HepG2 (cell line): ENCODE measurements around the gene IZUMO2.

ENCODE experiments used
- CBX5 ChIP-seq: sonication (generic); formaldehyde crosslinking; IDR thresholded peaks from 2 replicates; pipeline ENCODE4 v1.4.0; 2020; ENCODE audit warnings: missing genetic modification reagents, borderline replicate concordance
- CEBPZ ChIP-seq: IDR thresholded peaks from 2 replicates; pipeline ENCODE4 v1.6.1; 2012; ENCODE audit warnings: low read length, improper control_type of control experiment
- CREB1 ChIP-seq, 2 experiments: fragments of 450-650 bp in 1 of 2; IDR thresholded peaks; 2 replicates each; pipeline ENCODE4 v1.6.1; 2016 to 2017; ENCODE audit warnings: control low read depth in 1 of 2, mild to moderate bottlenecking in 1 of 2, missing compliant biosample characterization in 1 of 2, missing genetic modification characterization in 1 of 2
- EZH2 ChIP-seq: conservative IDR thresholded peaks from 2 replicates; pipeline ENCODE4 v1.6.1; 2012; ENCODE audit warnings: mild to moderate bottlenecking, low read depth, low read length, moderate library complexity
- KAT2B ChIP-seq: fragments of 150-350 bp; IDR thresholded peaks from 2 replicates; pipeline ENCODE4 v1.6.1; 2014; ENCODE audit warnings: low read depth, low read length, borderline replicate concordance
- POLR2A ChIP-seq, 2 experiments: IDR thresholded peaks; 2 replicates each; pipeline ENCODE4 v1.6.1; 2011; ENCODE audit warnings: low read depth in 2 of 2, low read length in 2 of 2, mild to moderate bottlenecking in 1 of 2, moderate library complexity in 1 of 2; ENCODE audit not compliant: insufficient read depth in 1 of 2
- SP2 ChIP-seq: sonication (generic); formaldehyde crosslinking; IDR thresholded peaks from 2 replicates; pipeline ENCODE4 v1.5.1; 2020; ENCODE audit warnings: mild to moderate bottlenecking, missing genetic modification reagents
- STAG1 ChIP-seq: sonication (generic); formaldehyde crosslinking; IDR thresholded peaks from 2 replicates; pipeline ENCODE4 v1.4.0; 2020; ENCODE audit warnings: missing genetic modification reagents
- ZMAT5 ChIP-seq: sonication (generic); formaldehyde crosslinking; IDR thresholded peaks from 2 replicates; pipeline ENCODE4 v1.5.0; 2020; ENCODE audit warnings: mild to moderate bottlenecking, low read depth, missing genetic modification reagents, borderline replicate concordance
- ZNF605 ChIP-seq: sonication (generic); formaldehyde crosslinking; IDR thresholded peaks from 2 replicates; pipeline ENCODE4 v1.8.0; 2022; ENCODE audit warnings: mild to moderate bottlenecking, missing genetic modification reagents
- TF ChIP-seq, protein P1 (sequence below): sonication (generic); formaldehyde crosslinking; IDR thresholded peaks from 2 replicates; pipeline ENCODE4 v1.4.0; 2020; ENCODE audit warnings: missing genetic modification reagents
- TF ChIP-seq, protein P2 (sequence below): sonication (generic); formaldehyde crosslinking; IDR thresholded peaks from 2 replicates; pipeline ENCODE4 v1.4.0; 2020; ENCODE audit warnings: missing genetic modification reagents
- TF ChIP-seq, protein P3 (sequence below): sonication (generic); formaldehyde crosslinking; IDR thresholded peaks from 2 replicates; pipeline ENCODE4 v1.5.0; 2020; ENCODE audit warnings: mild to moderate bottlenecking, missing genetic modification reagents, moderate library complexity
- TF ChIP-seq, protein P4 (sequence below): sonication (generic); formaldehyde crosslinking; IDR thresholded peaks from 2 replicates; pipeline ENCODE4 v1.8.1; 2023; ENCODE audit warnings: missing genetic modification reagents, inconsistent platforms, borderline replicate concordance

GRCh38 chr19:50154529-50154928, 8.6 kb downstream of the IZUMO2 start:
- TF ChIP-seq CEBPZ, result no peak
- TF ChIP-seq, protein P1, sequence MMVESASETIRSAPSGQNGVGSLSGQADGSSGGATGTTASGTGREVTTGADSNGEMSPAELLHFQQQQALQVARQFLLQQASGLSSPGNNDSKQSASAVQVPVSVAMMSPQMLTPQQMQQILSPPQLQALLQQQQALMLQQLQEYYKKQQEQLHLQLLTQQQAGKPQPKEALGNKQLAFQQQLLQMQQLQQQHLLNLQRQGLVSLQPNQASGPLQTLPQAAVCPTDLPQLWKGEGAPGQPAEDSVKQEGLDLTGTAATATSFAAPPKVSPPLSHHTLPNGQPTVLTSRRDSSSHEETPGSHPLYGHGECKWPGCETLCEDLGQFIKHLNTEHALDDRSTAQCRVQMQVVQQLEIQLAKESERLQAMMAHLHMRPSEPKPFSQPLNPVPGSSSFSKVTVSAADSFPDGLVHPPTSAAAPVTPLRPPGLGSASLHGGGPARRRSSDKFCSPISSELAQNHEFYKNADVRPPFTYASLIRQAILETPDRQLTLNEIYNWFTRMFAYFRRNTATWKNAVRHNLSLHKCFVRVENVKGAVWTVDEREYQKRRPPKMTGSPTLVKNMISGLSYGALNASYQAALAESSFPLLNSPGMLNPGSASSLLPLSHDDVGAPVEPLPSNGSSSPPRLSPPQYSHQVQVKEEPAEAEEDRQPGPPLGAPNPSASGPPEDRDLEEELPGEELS (CRISPR knock-in tag), result no peak
- TF ChIP-seq EZH2, result no peak
- no peak for TF ChIP-seq CREB1 (IDR thresholded peaks at IDR 0.05)
- no peak for TF ChIP-seq CREB1 (CRISPR knock-in tag; IDR thresholded peaks at IDR 0.05)
- TF ChIP-seq, protein P2, sequence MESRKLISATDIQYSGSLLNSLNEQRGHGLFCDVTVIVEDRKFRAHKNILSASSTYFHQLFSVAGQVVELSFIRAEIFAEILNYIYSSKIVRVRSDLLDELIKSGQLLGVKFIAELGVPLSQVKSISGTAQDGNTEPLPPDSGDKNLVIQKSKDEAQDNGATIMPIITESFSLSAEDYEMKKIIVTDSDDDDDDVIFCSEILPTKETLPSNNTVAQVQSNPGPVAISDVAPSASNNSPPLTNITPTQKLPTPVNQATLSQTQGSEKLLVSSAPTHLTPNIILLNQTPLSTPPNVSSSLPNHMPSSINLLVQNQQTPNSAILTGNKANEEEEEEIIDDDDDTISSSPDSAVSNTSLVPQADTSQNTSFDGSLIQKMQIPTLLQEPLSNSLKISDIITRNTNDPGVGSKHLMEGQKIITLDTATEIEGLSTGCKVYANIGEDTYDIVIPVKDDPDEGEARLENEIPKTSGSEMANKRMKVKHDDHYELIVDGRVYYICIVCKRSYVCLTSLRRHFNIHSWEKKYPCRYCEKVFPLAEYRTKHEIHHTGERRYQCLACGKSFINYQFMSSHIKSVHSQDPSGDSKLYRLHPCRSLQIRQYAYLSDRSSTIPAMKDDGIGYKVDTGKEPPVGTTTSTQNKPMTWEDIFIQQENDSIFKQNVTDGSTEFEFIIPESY, result no peak
- TF ChIP-seq CBX5, result no peak
- TF ChIP-seq SP2 (CRISPR knock-in tag), result no peak
- no peak for TF ChIP-seq ZNF605 (CRISPR knock-in tag)
- TF ChIP-seq, protein P3, sequence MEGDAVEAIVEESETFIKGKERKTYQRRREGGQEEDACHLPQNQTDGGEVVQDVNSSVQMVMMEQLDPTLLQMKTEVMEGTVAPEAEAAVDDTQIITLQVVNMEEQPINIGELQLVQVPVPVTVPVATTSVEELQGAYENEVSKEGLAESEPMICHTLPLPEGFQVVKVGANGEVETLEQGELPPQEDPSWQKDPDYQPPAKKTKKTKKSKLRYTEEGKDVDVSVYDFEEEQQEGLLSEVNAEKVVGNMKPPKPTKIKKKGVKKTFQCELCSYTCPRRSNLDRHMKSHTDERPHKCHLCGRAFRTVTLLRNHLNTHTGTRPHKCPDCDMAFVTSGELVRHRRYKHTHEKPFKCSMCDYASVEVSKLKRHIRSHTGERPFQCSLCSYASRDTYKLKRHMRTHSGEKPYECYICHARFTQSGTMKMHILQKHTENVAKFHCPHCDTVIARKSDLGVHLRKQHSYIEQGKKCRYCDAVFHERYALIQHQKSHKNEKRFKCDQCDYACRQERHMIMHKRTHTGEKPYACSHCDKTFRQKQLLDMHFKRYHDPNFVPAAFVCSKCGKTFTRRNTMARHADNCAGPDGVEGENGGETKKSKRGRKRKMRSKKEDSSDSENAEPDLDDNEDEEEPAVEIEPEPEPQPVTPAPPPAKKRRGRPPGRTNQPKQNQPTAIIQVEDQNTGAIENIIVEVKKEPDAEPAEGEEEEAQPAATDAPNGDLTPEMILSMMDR (CRISPR knock-in tag), result no peak
- TF ChIP-seq STAG1, result no peak
- TF ChIP-seq KAT2B, result no peak
- no peak for TF ChIP-seq POLR2A (IDR thresholded peaks at IDR 0.05; ENCODE audit: insufficient read depth in 1 of 2, low read depth in 2 of 2, low read length in 2 of 2)
- TF ChIP-seq, protein P4, sequence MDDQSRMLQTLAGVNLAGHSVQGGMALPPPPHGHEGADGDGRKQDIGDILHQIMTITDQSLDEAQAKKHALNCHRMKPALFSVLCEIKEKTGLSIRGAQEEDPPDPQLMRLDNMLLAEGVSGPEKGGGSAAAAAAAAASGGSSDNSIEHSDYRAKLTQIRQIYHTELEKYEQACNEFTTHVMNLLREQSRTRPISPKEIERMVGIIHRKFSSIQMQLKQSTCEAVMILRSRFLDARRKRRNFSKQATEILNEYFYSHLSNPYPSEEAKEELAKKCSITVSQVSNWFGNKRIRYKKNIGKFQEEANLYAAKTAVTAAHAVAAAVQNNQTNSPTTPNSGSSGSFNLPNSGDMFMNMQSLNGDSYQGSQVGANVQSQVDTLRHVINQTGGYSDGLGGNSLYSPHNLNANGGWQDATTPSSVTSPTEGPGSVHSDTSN, result no peak
- TF ChIP-seq ZMAT5 (CRISPR knock-in tag), result no peak
